Thymus (tissue), 14 donors: ENCODE data around the gene FHL1. TPM values are rescaled to one million over a fixed set of nuclear protein-coding genes. Genes with fewer than 3 reads are reported as not detected.
A peak's percentile ranks its signal among the peaks of the same experiment; 100 is the strongest.
"Not testable (repeated sequence)": the region's sequence is repeated elsewhere in the genome, so short reads cannot be mapped to it uniquely, and the experiment has no call there.

Source experiments
- DNase-seq, 9 donors: peaks; one replicate each; pipeline ENCODE4 v3.0.0-alpha.2; 2013; ENCODE audit warnings: low spot score in 9 of 9, low read depth in 6 of 9, missing footprints in 1 of 9
- H3K27ac ChIP-seq, 2 donors: one replicate each; pipeline ENCODE4 v1.5.1; 2013; ENCODE audit warnings: control low read depth in 1 of 2, low read depth in 1 of 2, low read length in 1 of 2, mild to moderate bottlenecking in 1 of 2, moderate library complexity in 1 of 2
- H3K27me3 ChIP-seq, 2 donors: one replicate each; pipeline ENCODE4 v1.5.1; 2013; ENCODE audit warnings: low read length in 1 of 2; ENCODE audit not compliant: control insufficient read depth in 2 of 2, insufficient read depth in 1 of 2
- H3K36me3 ChIP-seq, 2 donors: one replicate each; pipeline ENCODE4 v1.5.1; 2013; ENCODE audit warnings: low read length in 1 of 2, mild to moderate bottlenecking in 1 of 2, moderate library complexity in 1 of 2; ENCODE audit not compliant: control insufficient read depth in 2 of 2, insufficient read depth in 2 of 2
- H3K4me1 ChIP-seq, 2 donors: one replicate each; pipeline ENCODE4 v1.5.1; 2013; ENCODE audit warnings: low read length in 2 of 2; ENCODE audit not compliant: control insufficient read depth in 2 of 2, insufficient read depth in 2 of 2
- H3K4me3 ChIP-seq, 2 donors: one replicate each; pipeline ENCODE4 v1.5.1; 2013; ENCODE audit warnings: low read length in 2 of 2, control low read depth in 1 of 2, mild to moderate bottlenecking in 1 of 2
- H3K9me3 ChIP-seq, 2 donors: one replicate each; pipeline ENCODE4 v1.5.1; 2013; ENCODE audit warnings: low read length in 1 of 2, mild to moderate bottlenecking in 1 of 2; ENCODE audit not compliant: control insufficient read depth in 2 of 2, insufficient read depth in 1 of 2
- WGBS: extraction: QIAGEN DNeasy Blood & Tissue Kit; methylation state at CpG from one replicate; pipeline ENCODE4 v1.1.7; 2013; 5-methylcytosine and 5-hydroxymethylcytosine counted together
- long read RNA-seq, 10 donors: transcript quantifications; one replicate each; lab custom pipeline, GENCODE V29; 2026
- polyA plus RNA-seq: library from polyadenylated mRNA; stranded (reverse); fragments of 200-250 nt; gene quantifications from one replicate; pipeline ENCODE4 v1.2.3, GENCODE V29; 2013
- total RNA-seq: library from RNA; stranded (reverse); fragments of 120-200 nt; gene quantifications from one replicate; pipeline ENCODE4 v1.2.4, GENCODE V29; 2013
- donor health status: healthy.

FHL1 gene
- total RNA-seq (6.1 TPM), polyA plus RNA-seq (88.1 TPM)
- long read RNA-seq, donor 1, partial matches to known transcripts, result 0 of 1 reads
- long read RNA-seq, donor 1, other reads (novel, unspliced or antisense), result 0 of 1 reads
- long read RNA-seq, donor 2, transcript FHL1-205 (7 exons, 2,441 nt), result major isoform, 7 of 8 reads
- long read RNA-seq, donor 2, partial matches to known transcripts, result 0 of 8 reads
- long read RNA-seq, donor 2, other reads (novel, unspliced or antisense), result 0 of 8 reads
- long read RNA-seq, donor 3, transcript FHL1-205 (7 exons, 2,441 nt), result major isoform, 6 of 18 reads
- long read RNA-seq, donor 3, partial matches to known transcripts, result 12 of 18 reads
- long read RNA-seq, donor 3, other reads (novel, unspliced or antisense), result 0 of 18 reads
- long read RNA-seq, donor 4, partial matches to known transcripts, result 0 of 2 reads
- long read RNA-seq, donor 4, other reads (novel, unspliced or antisense), result 0 of 2 reads
- long read RNA-seq, donor 5, transcript FHL1-205 (7 exons, 2,441 nt), result major isoform, 7 of 7 reads
- long read RNA-seq, donor 5, partial matches to known transcripts, result 0 of 7 reads
- long read RNA-seq, donor 5, other reads (novel, unspliced or antisense), result 0 of 7 reads
- long read RNA-seq, donor 6, transcript FHL1-205 (7 exons, 2,441 nt), result major isoform, 7 of 8 reads
- long read RNA-seq, donor 6, partial matches to known transcripts, result 0 of 8 reads
- long read RNA-seq, donor 6, other reads (novel, unspliced or antisense), result 0 of 8 reads
- long read RNA-seq, donor 7, transcript FHL1-205 (7 exons, 2,441 nt), result major isoform, 5 of 5 reads
- long read RNA-seq, donor 7, partial matches to known transcripts, result 0 of 5 reads
- long read RNA-seq, donor 7, other reads (novel, unspliced or antisense), result 0 of 5 reads
- long read RNA-seq, donor 8, partial matches to known transcripts, result 0 of 4 reads
- long read RNA-seq, donor 8, other reads (novel, unspliced or antisense), result 0 of 4 reads
- long read RNA-seq, donor 9, partial matches to known transcripts, result 0 of 4 reads
- long read RNA-seq, donor 9, other reads (novel, unspliced or antisense), result 0 of 4 reads
- long read RNA-seq, donor 10, partial matches to known transcripts, result 0 of 5 reads
- long read RNA-seq, donor 10, other reads (novel, unspliced or antisense), result 0 of 5 reads

- Histone ChIP-seq H3K4me1 (peaks cover 0 to 7% of the 10 kb centered on the region in 2 donors), H3K9me3 (peaks cover 0 to 6% of the 10 kb centered on the region in 2 donors), H3K36me3 (no peaks in the 10 kb centered on the region), H3K4me3 (peak within 1 kb of the TSS; percentile 44 to 58), H3K27me3 (peaks cover 0 to 23% of the 10 kb centered on the region in 2 donors), H3K27ac (no peak within 1 kb of the TSS)
- WGBS, result under 1% methylated on average over 63 of the region's 84 CpGs
- DNase-seq, result peak in 4 of 9 donors; percentile 18 to 53 (median 28)
Observed at GRCh38 chrX:136147315-136147901, at the start of gene FHL1. TSS of gene FHL1 (plus strand) at chrX:136147533.

GRCh38 chrX:136097871-136098805 is 49.2 kb upstream of the FHL1 start:
- no peaks in the 10 kb centered on the region for H3K9me3 ChIP-seq
- WGBS, result 97% methylated on average over 44 of the region's 44 CpGs
- no peaks in the 10 kb centered on the region for H3K36me3 ChIP-seq
- H3K27me3 ChIP-seq, result no peaks in the 10 kb centered on the region
- no peak for DNase-seq
- no peak overlapping the region for H3K4me3 ChIP-seq
- H3K27ac ChIP-seq, result no peak overlapping the region
- no peaks in the 10 kb centered on the region for H3K4me1 ChIP-seq

GRCh38 chrX:136104936-136105335 is 42.4 kb upstream of the FHL1 start:
- WGBS, result 94% methylated on average over 1 of the region's 1 CpG
- H3K27me3 ChIP-seq, result no peaks in the 10 kb centered on the region

GRCh38 chrX:136106920-136107528 is 40.3 kb upstream of the FHL1 start:
- Histone ChIP-seq H3K27me3 (no peaks in the 10 kb centered on the region), H3K27ac (no peak overlapping the region), H3K36me3 (no peaks in the 10 kb centered on the region), H3K4me1 (no peaks in the 10 kb centered on the region), H3K9me3 (no peaks in the 10 kb centered on the region), H3K4me3 (no peak overlapping the region)
- WGBS, result 98% methylated on average over 11 of the region's 11 CpGs
- DNase-seq, result no peak

More at GRCh38 chrX:136104936-136105335, 42.4 kb upstream of the FHL1 start:
- DNase-seq, result no peak
- Histone ChIP-seq H3K4me3 (no peak overlapping the region), H3K4me1 (no peaks in the 10 kb centered on the region), H3K36me3 (no peaks in the 10 kb centered on the region), H3K27ac (no peak overlapping the region), H3K9me3 (no peaks in the 10 kb centered on the region)

GRCh38 chrX:136108905-136109304 is 38.4 kb upstream of the FHL1 start:
- not testable (repeated sequence) for H3K36me3 ChIP-seq, H3K27me3 ChIP-seq
- WGBS, result 98% methylated on average over 1 of the region's 1 CpG

GRCh38 chrX:136112286-136112685 is 35.0 kb upstream of the FHL1 start:
- Histone ChIP-seq H3K36me3 (no peaks in the 10 kb centered on the region), H3K27me3 (no peaks in the 10 kb centered on the region), H3K4me1 (peaks cover 2 to 3% of the 10 kb centered on the region in 2 donors), H3K9me3 (no peaks in the 10 kb centered on the region), H3K4me3 (no peak overlapping the region), H3K27ac (no peak overlapping the region)
- WGBS, result 0% methylated on average over 1 of the region's 1 CpG
- no peak for DNase-seq

More at GRCh38 chrX:136108905-136109304, 38.4 kb upstream of the FHL1 start:
- not testable (repeated sequence) for H3K27ac ChIP-seq, H3K4me3 ChIP-seq, DNase-seq, H3K9me3 ChIP-seq, H3K4me1 ChIP-seq

GRCh38 chrX:136112778-136113177 is 34.6 kb upstream of the FHL1 start:
- no peaks in the 10 kb centered on the region for H3K9me3 ChIP-seq
- DNase-seq, result no peak
- no peaks in the 10 kb centered on the region for H3K36me3 ChIP-seq
- H3K27ac ChIP-seq, result no peak overlapping the region
- peaks cover 2 to 3% of the 10 kb centered on the region in 2 donors for H3K4me1 ChIP-seq
- H3K27me3 ChIP-seq, result no peaks in the 10 kb centered on the region
- no peak overlapping the region for H3K4me3 ChIP-seq
